Fibroblast of lung (primary cell): ENCODE results near the gene CHSY1. TPM values are rescaled to one million over a fixed set of nuclear protein-coding genes. Genes with fewer than 3 reads are reported as not detected.
A peak's percentile ranks its signal among the peaks of the same experiment; 100 is the strongest.

Experiments used
- DNase-seq, 2 donors: peaks; one replicate each; pipeline versions ENCODE4 v3.0.0 to v3.0.0-alpha.2; 2010; ENCODE audit warnings: low read depth in 2 of 2
- H2AFZ ChIP-seq: 2 replicates; pipeline ENCODE4 v1.5.1; 2012; ENCODE audit warnings: low read length, control low read depth, inconsistent platforms
- H3K27ac ChIP-seq: 2 replicates; pipeline ENCODE4 v1.5.1; 2011; ENCODE audit warnings: low read length, control low read depth; ENCODE audit not compliant: insufficient read depth
- H3K27me3 ChIP-seq: 2 replicates; pipeline ENCODE4 v1.5.1; 2011; ENCODE audit warnings: mild to moderate bottlenecking, low read length; ENCODE audit not compliant: control insufficient read depth, insufficient read depth
- H3K36me3 ChIP-seq: 2 replicates; pipeline ENCODE4 v1.5.1; 2011; ENCODE audit warnings: low read length; ENCODE audit not compliant: control insufficient read depth, insufficient read depth
- H3K4me1 ChIP-seq: 2 replicates; pipeline ENCODE4 v1.5.1; 2011; ENCODE audit warnings: low read length; ENCODE audit not compliant: control insufficient read depth, insufficient read depth; ENCODE audit errors: extremely low read depth
- H3K4me2 ChIP-seq: 2 replicates; pipeline ENCODE4 v1.5.1; 2011; ENCODE audit warnings: low read length, control low read depth; ENCODE audit not compliant: insufficient read depth; ENCODE audit errors: extremely low read depth
- H3K4me3 ChIP-seq, 4 experiments: fragments of 200-600 bp in 1 of 4; sonication (generic) in 1 of 4; replicated peaks in 1 of 4; 2 replicates each; pipeline ENCODE4 v1.5.1; 2011 to 2016; ENCODE audit warnings: low read length in 4 of 4, low read depth in 3 of 4, mild to moderate bottlenecking in 3 of 4, control low read depth in 2 of 4, inconsistent platforms in 1 of 4, mixed read lengths in 1 of 4; ENCODE audit not compliant: insufficient read depth in 1 of 4; ENCODE audit errors: control extremely low read depth in 1 of 4
- H3K79me2 ChIP-seq: 2 replicates; pipeline ENCODE4 v1.5.1; 2012; ENCODE audit warnings: mild to moderate bottlenecking, low read length, inconsistent platforms; ENCODE audit not compliant: control insufficient read depth, insufficient read depth
- H3K9ac ChIP-seq: 2 replicates; pipeline ENCODE4 v1.5.1; 2011; ENCODE audit warnings: mild to moderate bottlenecking, low read length, control low read depth; ENCODE audit not compliant: insufficient read depth
- H3K9me3 ChIP-seq: 2 replicates; pipeline ENCODE4 v1.5.1; 2012; ENCODE audit warnings: low read depth, low read length; ENCODE audit not compliant: control insufficient read depth, insufficient read depth
- H4K20me1 ChIP-seq: 2 replicates; pipeline ENCODE4 v1.5.1; 2011; ENCODE audit warnings: low read length; ENCODE audit not compliant: control insufficient read depth, insufficient read depth; ENCODE audit errors: extremely low read depth
- CTCF ChIP-seq, 2 donors: IDR thresholded peaks in 1 of 2; conservative IDR thresholded peaks in 1 of 2; 1 replicate in 1 of 2; 2 replicates in 1 of 2; pipeline ENCODE4 v1.5.1; 2011 to 2012; ENCODE audit warnings: low read length in 2 of 2, control low read depth in 1 of 2, inconsistent platforms in 1 of 2, low read depth in 1 of 2, mild to moderate bottlenecking in 1 of 2
- EZH2 ChIP-seq: IDR thresholded peaks from 2 replicates; pipeline ENCODE4 v1.5.1; 2012; ENCODE audit warnings: low read length, control low read depth, mild to moderate bottlenecking; ENCODE audit errors: missing control alignments
- polyA plus RNA-seq, 2 donors: library from polyadenylated mRNA; depleted of rRNA in 1 of 2; stranded (reverse) in 1 of 2; unstranded in 1 of 2; fragments of >200 nt; gene quantifications; 2 replicates each; pipeline ENCODE4 v1.2.1, GENCODE V29; 2011 to 2012; ENCODE audit warnings: missing spikeins in 1 of 2
- total RNA-seq: library from RNA; depleted of rRNA; stranded (reverse); fragments of >200 nt; gene quantifications from 2 replicates; pipeline ENCODE4 v1.2.1, GENCODE V29; 2014

CHSY1 gene
- total and polyA plus RNA-seq, 2 donors (not counting 1 experiment from before 2014, with no cell fraction given): 28.6 to 57.0 TPM

- no peak for DNase-seq
- TF ChIP-seq EZH2: no peak
- peak; percentile 18 to 39 for TF ChIP-seq CTCF (conservative IDR thresholded peaks at IDR 0.05 in 1 of 2, IDR thresholded peaks at IDR 0.05 in 1 of 2; ENCODE audit: low read depth in 1 of 2, low read length in 2 of 2)
- no peak overlapping the region for H2AFZ ChIP-seq
- no peaks in the 10 kb centered on the region for H3K36me3 ChIP-seq
- H3K27ac ChIP-seq: no peak overlapping the region
- no peaks in the 10 kb centered on the region for H3K27me3 ChIP-seq
- no peaks in the 10 kb centered on the region for H3K4me1 ChIP-seq
- no peak overlapping the region for H3K4me2 ChIP-seq
- no peak overlapping the region for H3K9ac ChIP-seq
- no peaks in the 10 kb centered on the region for H3K79me2 ChIP-seq
- no peaks in the 10 kb centered on the region for H4K20me1 ChIP-seq
- H3K4me3 ChIP-seq: no peak overlapping the region
- no peaks in the 10 kb centered on the region for H3K9me3 ChIP-seq
These were observed 98.9 kb downstream of the CHSY1 start for GRCh38 chr15:101152914-101153313.

GRCh38 chr15:101151288-101151687 lies 100.6 kb downstream of the CHSY1 start:
- DNase-seq: no peak
- Histone ChIP-seq H3K9me3 (no peaks in the 10 kb centered on the region), H3K36me3 (no peaks in the 10 kb centered on the region), H3K79me2 (no peaks in the 10 kb centered on the region), H3K4me3 (no peak overlapping the region), H3K4me1 (no peaks in the 10 kb centered on the region), H3K4me2 (no peak overlapping the region), H3K9ac (no peak overlapping the region), H3K27me3 (no peaks in the 10 kb centered on the region), H2AFZ (no peak overlapping the region), H4K20me1 (no peaks in the 10 kb centered on the region), H3K27ac (no peak overlapping the region)
- TF ChIP-seq EZH2 (no peak), CTCF (conservative IDR thresholded peaks at IDR 0.05 in 1 of 2, IDR thresholded peaks at IDR 0.05 in 1 of 2; ENCODE audit: low read depth in 1 of 2, low read length in 2 of 2) (no peak)

GRCh38 chr15:101150723-101151040 lies 101.2 kb downstream of the CHSY1 start:
- Histone ChIP-seq H3K9ac (no peak overlapping the region), H3K36me3 (no peaks in the 10 kb centered on the region), H4K20me1 (no peaks in the 10 kb centered on the region), H3K4me3 (no peak overlapping the region), H3K27ac (no peak overlapping the region), H3K4me2 (no peak overlapping the region), H3K79me2 (no peaks in the 10 kb centered on the region), H3K9me3 (no peaks in the 10 kb centered on the region), H3K4me1 (peaks cover under 1% of the 10 kb centered on the region), H3K27me3 (no peaks in the 10 kb centered on the region), H2AFZ (no peak overlapping the region)
- DNase-seq: no peak
- TF ChIP-seq EZH2: no peak
- no peak for TF ChIP-seq CTCF (conservative IDR thresholded peaks at IDR 0.05 in 1 of 2, IDR thresholded peaks at IDR 0.05 in 1 of 2; ENCODE audit: low read depth in 1 of 2, low read length in 2 of 2)
